HG02840 (cell line): ENCODE results near the gene PPARG.

Source experiments
- ATAC-seq: cut with Tn5 transposase; IDR thresholded peaks from one replicate; pipeline ENCODE4 v1.9.1; 2021; ENCODE audit warnings: mild to moderate bottlenecking, moderate library complexity, moderate number of reproducible peaks; ENCODE audit not compliant: unreplicated experiment, low FRiP score

Gene PPARG

DNA sequence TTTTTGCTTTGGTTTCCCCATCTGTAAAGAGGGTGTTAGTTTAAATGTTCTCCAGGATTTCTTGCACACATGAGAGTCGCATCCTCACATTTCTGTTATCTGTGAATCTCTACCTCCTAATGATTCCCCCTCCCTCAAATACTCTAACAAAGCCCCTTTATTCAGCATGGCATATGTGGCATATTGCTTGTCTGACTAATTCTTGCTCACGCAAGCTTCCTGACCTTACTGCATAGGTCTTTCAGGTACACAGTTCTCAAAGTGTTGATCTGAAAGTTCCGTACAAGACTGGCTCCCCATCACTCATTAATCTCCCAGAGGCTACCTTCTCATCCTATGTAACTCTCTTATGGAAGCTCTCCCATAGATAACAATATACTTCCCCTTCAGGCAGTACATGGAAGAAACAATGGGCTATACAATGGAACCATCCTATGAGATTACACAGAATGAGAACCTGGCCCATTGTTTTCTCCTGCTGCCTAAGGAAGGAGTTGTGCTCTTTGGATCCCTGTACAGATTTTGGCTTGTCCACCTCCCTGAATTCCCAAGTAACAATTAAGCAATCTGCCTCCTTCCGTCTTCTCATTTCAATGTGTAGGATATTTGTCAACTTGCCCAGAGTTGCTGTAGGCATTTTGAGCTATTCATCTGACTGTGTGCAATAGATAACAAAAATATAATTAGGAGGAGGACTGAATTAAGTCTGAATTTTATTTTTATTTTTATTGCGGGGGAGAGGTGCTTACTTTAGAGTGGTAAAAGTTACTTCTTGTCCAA, 51.0 kb downstream of the PPARG start:
- no peak for ATAC-seq

DNA sequence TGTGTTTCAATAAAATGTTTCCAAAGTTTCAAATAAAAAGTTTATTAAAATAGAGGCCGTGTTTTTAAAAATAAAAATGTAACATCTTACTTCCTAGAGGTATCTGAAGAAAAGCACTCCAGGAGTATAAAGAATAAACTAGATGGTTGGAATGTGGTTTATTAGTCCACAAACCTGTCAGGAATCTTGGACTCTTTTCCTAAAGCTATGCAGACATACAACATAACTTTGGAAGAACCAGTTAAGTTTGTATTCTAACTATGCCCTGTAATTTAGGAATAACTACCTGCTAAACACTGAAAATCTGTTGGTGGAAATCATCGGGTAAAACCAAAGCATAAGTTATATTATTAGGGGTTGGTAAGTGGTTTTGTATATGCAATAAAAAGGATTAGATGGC, 51.6 kb downstream of the PPARG start:
- ATAC-seq = no peak

GRCh38 chr3:12342151-12342550, 53.3 kb downstream of the PPARG start:
- no peak for ATAC-seq

GRCh38 chr3:12343047-12343501, 54.2 kb downstream of the PPARG start:
- ATAC-seq = no peak

DNA sequence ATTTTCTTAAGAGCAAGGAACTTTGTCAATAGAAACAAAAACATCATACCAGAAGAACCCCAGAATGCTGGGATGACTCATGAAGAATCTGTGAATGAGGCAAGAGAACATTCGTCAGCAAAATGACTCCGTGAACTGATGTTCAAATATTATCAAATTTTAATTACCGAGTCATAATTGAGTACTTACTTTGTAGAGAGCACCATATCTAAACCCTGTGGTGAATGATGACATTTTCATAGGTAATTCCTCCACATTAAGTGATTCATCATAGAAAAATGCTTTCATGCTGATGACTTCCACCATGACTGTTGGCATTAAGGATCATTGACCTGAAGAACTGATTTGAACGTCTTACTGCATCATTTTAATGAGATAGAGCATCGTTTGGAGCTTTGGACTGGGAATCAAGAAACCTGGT, 56.3 kb downstream of the PPARG start:
- no peak for ATAC-seq

DNA sequence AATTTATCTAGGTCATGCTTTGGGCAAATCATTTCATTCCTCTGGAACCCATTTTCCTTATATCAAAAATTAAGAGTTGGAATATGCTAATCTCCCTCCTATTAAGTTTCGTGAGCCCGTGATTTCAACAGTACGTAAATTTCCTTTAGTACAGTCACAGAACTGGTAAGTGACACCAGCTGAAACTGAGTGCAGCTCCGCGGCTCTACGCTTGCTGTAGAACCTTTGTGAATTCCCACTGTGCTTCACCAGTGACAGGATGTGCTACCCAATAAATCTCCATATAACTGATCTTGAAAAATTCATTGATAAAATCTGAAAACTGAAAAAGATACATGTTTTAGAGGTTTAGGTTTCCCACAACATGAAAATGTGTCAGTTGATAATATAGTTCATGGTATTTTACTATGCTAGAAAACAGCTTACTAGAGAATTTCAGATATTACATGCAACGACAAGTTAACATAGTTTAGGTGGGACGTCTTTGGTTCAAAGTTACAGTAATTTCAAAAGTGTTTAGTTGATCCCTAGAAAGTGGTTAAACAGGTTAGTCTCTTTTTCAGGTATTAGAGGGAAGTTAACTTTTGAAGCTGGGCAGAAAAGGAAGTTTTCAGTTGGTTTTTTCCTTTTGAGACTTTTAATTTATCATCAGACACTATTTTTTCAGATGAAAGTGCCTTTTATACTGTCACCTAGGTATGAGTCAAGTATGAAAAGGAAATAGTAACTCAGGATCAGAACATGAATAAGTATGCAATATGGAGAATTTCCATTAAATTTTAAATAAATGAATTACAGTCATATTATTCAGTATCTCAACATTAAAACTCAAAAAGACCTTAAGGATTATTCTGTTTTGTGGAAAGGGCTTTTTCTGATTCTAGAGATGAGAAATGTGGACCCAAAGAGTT, 57.0 kb downstream of the PPARG start:
- no peak for ATAC-seq

DNA sequence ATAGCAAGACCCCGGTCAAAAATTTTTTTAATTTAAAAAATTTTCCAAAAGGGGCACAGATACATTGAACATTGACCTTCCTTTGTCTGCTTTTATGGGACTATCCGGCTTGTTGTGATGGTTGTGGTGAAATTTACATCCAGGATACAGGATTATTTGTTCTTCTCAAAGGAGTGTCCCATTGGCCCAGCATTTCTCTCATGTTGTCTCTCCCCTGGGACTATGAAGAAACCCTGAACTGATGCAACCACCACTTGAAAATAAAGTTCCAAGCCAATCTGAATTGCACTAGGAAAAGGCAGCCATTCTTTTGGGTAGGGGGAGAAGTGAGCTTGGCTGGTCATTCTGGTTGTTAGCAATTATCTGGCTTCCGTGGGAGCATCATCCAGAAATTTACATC, 58.4 kb downstream of the PPARG start:
- no peak for ATAC-seq

DNA sequence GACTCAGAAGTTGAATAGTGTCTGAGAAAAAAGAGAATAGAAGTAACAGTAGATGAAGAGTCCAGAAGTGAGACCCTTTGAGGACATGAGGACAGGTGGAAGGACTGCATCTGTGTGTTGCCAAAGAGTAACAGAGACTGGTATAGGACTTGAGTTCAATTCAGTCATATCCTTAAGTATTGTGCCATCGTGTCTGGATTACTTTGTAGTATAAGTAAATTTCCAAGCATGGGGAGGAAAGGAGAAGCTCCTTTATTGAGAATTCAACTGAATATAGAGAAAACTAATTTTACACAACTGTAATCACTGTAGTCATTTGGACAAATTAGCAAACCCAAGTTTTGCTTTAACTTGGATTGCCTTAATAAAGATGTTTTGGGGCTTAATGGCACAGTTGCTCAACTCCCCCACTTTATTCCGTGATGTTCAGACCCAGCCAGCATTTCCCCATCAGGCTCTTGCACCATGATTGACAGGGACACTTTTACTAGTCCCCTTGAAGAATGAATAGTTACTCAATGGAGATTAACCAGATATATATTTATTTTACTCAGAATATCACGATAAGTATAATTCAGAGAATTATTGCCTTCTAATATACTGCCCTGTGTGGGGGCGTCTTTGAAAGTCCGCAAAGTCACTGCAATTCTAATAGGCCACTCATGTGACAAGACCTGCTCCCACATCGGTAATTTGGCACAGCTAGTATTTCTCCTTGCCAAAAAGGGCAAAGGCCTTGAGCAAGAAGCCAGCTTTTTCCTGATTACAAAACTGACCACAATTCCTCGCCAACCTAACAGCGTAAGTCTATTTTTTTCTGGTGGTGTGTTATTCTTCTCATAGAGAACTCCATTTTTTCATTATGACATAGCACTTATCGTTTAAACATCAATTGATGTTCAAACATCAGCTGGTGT, 61.3 kb downstream of the PPARG start:
- no peak for ATAC-seq

GRCh38 chr3:12351145-12351544, 62.3 kb downstream of the PPARG start:
- no peak for ATAC-seq

DNA sequence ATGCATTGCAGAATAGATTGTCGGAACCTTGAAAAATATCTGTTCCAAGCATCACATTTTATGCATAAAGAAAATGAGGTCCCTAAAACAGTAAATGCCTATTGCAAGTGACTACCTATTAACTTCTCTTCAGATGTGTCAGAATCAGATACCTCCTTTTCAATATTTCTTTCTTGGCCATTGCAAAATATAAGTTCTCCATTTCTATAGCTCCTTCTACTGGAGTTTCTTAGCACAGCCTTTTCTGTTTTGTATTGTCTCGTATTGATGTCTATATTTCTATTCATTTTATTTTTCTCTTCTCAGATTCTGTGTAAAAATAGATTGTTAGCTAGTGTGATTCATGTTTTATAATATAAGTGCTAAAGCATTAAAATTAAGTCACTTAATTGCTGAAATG, 63.4 kb downstream of the PPARG start:
- ATAC-seq = no peak

GRCh38 chr3:12352755-12353154, 63.9 kb downstream of the PPARG start:
- ATAC-seq = no peak

GRCh38 chr3:12353796-12354525, 65.1 kb downstream of the PPARG start:
- no peak for ATAC-seq

DNA sequence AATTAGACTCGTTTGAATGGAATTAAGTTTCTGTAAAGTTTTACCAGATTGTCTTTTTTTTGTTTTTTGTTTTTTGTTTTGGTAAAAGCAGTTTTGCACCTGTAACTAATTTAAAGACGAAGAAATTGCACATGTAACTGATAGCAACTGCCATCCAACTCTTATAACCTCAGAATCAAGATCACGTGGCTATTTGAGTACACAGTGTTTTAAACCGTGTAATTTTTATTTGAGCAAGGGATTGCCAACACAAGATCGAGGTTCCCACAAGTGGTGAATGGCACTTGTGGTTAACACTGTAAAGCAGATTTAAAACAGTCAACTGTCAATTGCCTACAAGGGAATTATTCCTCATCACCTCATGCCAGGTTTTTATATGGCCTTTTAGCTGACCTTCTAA, 67.3 kb downstream of the PPARG start:
- no peak for ATAC-seq

- ATAC-seq = no peak
Observed at GRCh38 chr3:12356996-12357395, 68.1 kb downstream of the PPARG start.

DNA sequence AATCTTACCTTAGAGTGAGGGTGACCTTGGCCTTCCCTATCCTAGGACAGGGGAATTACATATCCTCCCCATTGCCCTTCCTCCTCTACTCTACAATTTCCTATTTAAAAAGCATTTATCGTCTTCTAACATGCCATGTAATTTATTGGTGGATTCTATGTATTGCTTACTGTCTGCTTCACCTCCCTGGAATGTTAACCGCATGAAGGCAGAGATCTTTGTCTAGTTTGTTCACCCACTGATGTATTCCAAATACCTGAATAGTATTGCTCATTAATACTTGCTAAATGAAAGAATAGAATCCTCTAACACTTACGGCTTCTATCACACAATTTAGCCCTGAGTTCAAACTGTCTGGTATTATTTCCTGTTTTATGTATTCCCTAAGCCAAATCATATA, 68.6 kb downstream of the PPARG start:
- no peak for ATAC-seq

- no peak for ATAC-seq
Observed at GRCh38 chr3:12363397-12364195, 74.7 kb downstream of the PPARG start.

DNA sequence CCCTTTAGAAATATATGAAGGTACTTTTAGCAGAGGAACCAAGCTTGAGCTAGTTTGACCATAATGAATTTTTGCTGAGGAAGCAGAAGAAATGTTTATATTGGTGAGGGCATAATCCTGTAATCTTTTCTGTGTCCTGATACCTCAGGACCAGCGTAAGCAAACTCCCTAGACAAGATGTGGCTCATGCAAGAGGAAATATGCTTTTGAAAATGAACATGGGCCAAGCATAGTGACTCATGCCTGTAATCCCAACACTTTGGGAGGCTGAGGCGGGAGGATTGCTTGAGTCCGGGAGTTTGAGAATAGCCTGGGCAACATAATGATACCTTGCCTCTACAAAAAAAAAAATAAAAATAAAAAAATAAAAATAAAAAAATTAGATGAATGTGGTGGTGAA, 78.5 kb downstream of the PPARG start:
- ATAC-seq = no peak

- no peak for ATAC-seq
Observed at GRCh38 chr3:12369029-12369428, 80.2 kb downstream of the PPARG start.

DNA sequence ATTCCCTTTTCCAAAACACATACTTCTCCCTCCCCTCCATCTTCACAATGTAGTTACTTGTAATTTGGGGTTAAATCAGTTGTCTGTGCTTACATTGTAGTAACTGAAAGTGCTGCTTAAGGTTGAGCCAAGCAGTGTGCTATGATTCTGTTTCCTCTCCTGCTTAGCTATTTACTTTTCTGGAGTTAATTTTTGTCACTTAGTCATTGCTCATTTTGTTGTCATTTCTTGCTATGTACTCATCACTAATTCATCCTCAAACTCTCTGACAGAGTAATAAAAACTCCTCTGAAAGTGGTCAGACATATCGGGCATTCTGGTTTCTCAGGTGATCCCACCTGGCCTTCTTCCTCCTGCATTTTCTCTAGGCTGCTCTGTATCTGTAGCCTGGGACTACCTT, 80.7 kb downstream of the PPARG start:
- no peak for ATAC-seq
